ENCODE results near the gene MPST.

GRCh38 chr22:37001826-37002225 lies 17.7 kb upstream of the MPST start:
- no peak for TF ChIP-seq ZBTB21 (tag by site-specific recombination; IDR thresholded peaks at IDR 0.05)
- TF ChIP-seq CTCF (tag by site-specific recombination; IDR thresholded peaks at IDR 0.05), result no peak
- TF ChIP-seq ZNF121 (tag by site-specific recombination; IDR thresholded peaks at IDR 0.05), result no peak
- no peak for TF ChIP-seq ZBTB49 (tag by site-specific recombination; IDR thresholded peaks at IDR 0.05; ENCODE audit: low read depth)
- TF ChIP-seq MZF1 (tag by site-specific recombination; IDR thresholded peaks at IDR 0.05; ENCODE audit: borderline replicate concordance), result no peak
- TF ChIP-seq SCRT1 (tag by site-specific recombination; IDR thresholded peaks at IDR 0.05; ENCODE audit: borderline replicate concordance), result no peak
- TF ChIP-seq MYNN (tag by site-specific recombination; IDR thresholded peaks at IDR 0.05; ENCODE audit: borderline replicate concordance), result no peak
- TF ChIP-seq ZBTB10 (tag by site-specific recombination; IDR thresholded peaks at IDR 0.05), result no peak
- no peak for TF ChIP-seq ZNF76 (tag by site-specific recombination; IDR thresholded peaks at IDR 0.05; ENCODE audit: borderline replicate concordance, low read depth)
